Measurements from ENCODE around the gene GABRB1. TPM values are rescaled to one million over a fixed set of nuclear protein-coding genes. Genes with fewer than 3 reads are reported as not detected.

Gene GABRB1
- total RNA-seq, 1 experiment from 2014 or later, result not detected

DNA sequence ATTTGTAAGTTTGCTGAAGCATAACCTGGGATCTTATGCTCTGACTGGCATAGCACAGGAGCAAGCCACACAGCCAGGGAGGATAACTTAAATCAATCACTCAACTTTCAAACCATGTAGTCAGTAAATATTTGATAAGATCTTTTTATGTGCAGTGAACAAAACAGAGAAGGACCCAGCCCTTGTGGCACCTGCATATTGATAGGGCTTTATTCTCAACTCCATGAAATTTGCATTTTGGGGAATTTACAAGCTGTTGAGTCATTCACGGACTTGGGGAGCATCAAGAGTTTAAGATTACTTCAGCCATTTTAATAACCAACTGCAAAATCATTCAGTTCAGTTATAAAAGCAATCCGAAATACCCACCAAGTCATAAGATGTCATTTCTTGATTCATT, 309.5 kb downstream of the GABRB1 start:
- no TSS peak for BruUV-seq (replicated peaks)
- no peaks in the 10 kb centered on the region for H3K36me3 ChIP-seq (ENCODE audit: control insufficient read depth in 1 of 2, insufficient read depth in 2 of 2, low read length in 2 of 2)
- no peak for TF ChIP-seq CBX3 (IDR thresholded peaks at IDR 0.05; ENCODE audit: low read depth)
- POLR2A ChIA-PET, result no interaction called here
- H3K4me2 ChIP-seq (ENCODE audit: low read length), result no peak overlapping the region
- no peak overlapping the region for H3K9ac ChIP-seq (ENCODE audit: low read length)
- ATAC-seq, result no peak
- no peaks in the 10 kb centered on the region for H3K9me3 ChIP-seq (ENCODE audit: control insufficient read depth in 1 of 2, insufficient read depth in 1 of 2, low read depth in 1 of 2, low read length in 2 of 2)
- peaks cover 34% of the 10 kb centered on the region for H3K27me3 ChIP-seq (ENCODE audit: insufficient read depth, low read length)
- intact Hi-C loops (cut with micrococcal nuclease), result no loop called here
- no peak overlapping the region for H3K4me3 ChIP-seq (replicated peaks in 1 of 2; ENCODE audit: low read depth in 1 of 2, low read length in 2 of 2)
- H3K27ac ChIP-seq (ENCODE audit: low read depth, low read length), result no peak overlapping the region
- CTCF ChIA-PET, result no interaction called here
- no peaks in the 10 kb centered on the region for H4K20me1 ChIP-seq (ENCODE audit: insufficient read depth)
- H3K9me2 ChIP-seq (ENCODE audit: insufficient read depth), result no peaks in the 10 kb centered on the region
- no peaks in the 10 kb centered on the region for H3K79me2 ChIP-seq (ENCODE audit: insufficient read depth, low read length)
- H2AFZ ChIP-seq (ENCODE audit: low read depth, low read length, poor library complexity, severe bottlenecking), result no peak overlapping the region
- no peak for DNase-seq (ENCODE audit: low read depth, low spot score)
- RAD21 ChIA-PET (ENCODE audit: low non-redundant PET in 1 of 2, low total read pairs in 2 of 2, uncharacterized antibody in 2 of 2, unreplicated experiment in 2 of 2), result no interaction called here
- no peaks in the 10 kb centered on the region for H3K4me1 ChIP-seq (ENCODE audit: control insufficient read depth in 1 of 2, insufficient read depth in 2 of 2, low read length in 2 of 2)

DNA sequence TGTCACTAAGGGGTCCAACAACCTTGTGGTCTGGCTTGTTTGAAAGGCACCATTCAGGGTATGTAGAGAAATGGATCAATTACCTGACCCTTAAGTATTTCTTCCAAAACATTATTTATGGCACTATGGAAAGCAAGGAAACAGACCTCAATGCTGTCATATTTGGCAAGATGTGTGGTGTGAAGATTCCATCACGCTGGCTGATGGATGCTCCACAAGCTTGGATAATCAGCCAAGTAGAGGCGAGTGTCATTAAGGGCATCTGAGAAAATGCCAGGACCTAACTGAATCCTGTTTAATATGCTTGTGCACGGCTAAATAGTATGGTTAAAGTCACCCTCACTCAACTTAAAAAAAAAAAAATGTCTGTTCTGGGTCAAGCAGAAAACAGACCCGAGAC, 311.4 kb downstream of the GABRB1 start:
- Histone ChIP-seq H3K9ac (ENCODE audit: low read length) (no peak overlapping the region), H3K27ac (ENCODE audit: low read depth, low read length) (no peak overlapping the region), H3K4me3 (replicated peaks in 1 of 2; ENCODE audit: low read depth in 1 of 2, low read length in 2 of 2) (no peak overlapping the region), H3K9me2 (ENCODE audit: insufficient read depth) (no peaks in the 10 kb centered on the region), H3K4me2 (ENCODE audit: low read length) (no peak overlapping the region), H4K20me1 (ENCODE audit: insufficient read depth) (no peaks in the 10 kb centered on the region), H3K4me1 (ENCODE audit: control insufficient read depth in 1 of 2, insufficient read depth in 2 of 2, low read length in 2 of 2) (no peaks in the 10 kb centered on the region), H3K79me2 (ENCODE audit: insufficient read depth, low read length) (no peaks in the 10 kb centered on the region), H2AFZ (ENCODE audit: low read depth, low read length, poor library complexity, severe bottlenecking) (no peak overlapping the region), H3K36me3 (ENCODE audit: control insufficient read depth in 1 of 2, insufficient read depth in 2 of 2, low read length in 2 of 2) (no peaks in the 10 kb centered on the region), H3K27me3 (ENCODE audit: insufficient read depth, low read length) (peaks cover 35% of the 10 kb centered on the region), H3K9me3 (ENCODE audit: control insufficient read depth in 1 of 2, insufficient read depth in 1 of 2, low read depth in 1 of 2, low read length in 2 of 2) (no peaks in the 10 kb centered on the region)
- RAD21 ChIA-PET (ENCODE audit: low non-redundant PET in 1 of 2, low total read pairs in 2 of 2, uncharacterized antibody in 2 of 2, unreplicated experiment in 2 of 2), result no interaction called here
- DNase-seq (ENCODE audit: low read depth, low spot score), result no peak
- BruUV-seq (replicated peaks), result no TSS peak
- intact Hi-C loops (cut with micrococcal nuclease), result no loop called here
- POLR2A ChIA-PET, result no interaction called here
- CTCF ChIA-PET, result no interaction called here
- ATAC-seq, result no peak
- TF ChIP-seq CEBPB (IDR thresholded peaks at IDR 0.05; ENCODE audit: low read depth) (no peak), ZNF274 (IDR thresholded peaks at IDR 0.05; ENCODE audit: low read depth, low read length) (no peak), JUND (IDR thresholded peaks at IDR 0.05) (no peak), EZH2 (IDR thresholded peaks at IDR 0.05) (no peak), SRF (IDR thresholded peaks at IDR 0.05; ENCODE audit: low read depth) (no peak), ELF1 (IDR thresholded peaks at IDR 0.05; ENCODE audit: borderline replicate concordance, low read depth) (no peak)
- TF ChIP-seq, protein P1, sequence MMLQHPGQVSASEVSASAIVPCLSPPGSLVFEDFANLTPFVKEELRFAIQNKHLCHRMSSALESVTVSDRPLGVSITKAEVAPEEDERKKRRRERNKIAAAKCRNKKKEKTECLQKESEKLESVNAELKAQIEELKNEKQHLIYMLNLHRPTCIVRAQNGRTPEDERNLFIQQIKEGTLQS (IDR thresholded peaks at IDR 0.05), result no peak
- TF ChIP-seq, protein P2, sequence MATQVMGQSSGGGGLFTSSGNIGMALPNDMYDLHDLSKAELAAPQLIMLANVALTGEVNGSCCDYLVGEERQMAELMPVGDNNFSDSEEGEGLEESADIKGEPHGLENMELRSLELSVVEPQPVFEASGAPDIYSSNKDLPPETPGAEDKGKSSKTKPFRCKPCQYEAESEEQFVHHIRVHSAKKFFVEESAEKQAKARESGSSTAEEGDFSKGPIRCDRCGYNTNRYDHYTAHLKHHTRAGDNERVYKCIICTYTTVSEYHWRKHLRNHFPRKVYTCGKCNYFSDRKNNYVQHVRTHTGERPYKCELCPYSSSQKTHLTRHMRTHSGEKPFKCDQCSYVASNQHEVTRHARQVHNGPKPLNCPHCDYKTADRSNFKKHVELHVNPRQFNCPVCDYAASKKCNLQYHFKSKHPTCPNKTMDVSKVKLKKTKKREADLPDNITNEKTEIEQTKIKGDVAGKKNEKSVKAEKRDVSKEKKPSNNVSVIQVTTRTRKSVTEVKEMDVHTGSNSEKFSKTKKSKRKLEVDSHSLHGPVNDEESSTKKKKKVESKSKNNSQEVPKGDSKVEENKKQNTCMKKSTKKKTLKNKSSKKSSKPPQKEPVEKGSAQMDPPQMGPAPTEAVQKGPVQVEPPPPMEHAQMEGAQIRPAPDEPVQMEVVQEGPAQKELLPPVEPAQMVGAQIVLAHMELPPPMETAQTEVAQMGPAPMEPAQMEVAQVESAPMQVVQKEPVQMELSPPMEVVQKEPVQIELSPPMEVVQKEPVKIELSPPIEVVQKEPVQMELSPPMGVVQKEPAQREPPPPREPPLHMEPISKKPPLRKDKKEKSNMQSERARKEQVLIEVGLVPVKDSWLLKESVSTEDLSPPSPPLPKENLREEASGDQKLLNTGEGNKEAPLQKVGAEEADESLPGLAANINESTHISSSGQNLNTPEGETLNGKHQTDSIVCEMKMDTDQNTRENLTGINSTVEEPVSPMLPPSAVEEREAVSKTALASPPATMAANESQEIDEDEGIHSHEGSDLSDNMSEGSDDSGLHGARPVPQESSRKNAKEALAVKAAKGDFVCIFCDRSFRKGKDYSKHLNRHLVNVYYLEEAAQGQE (IDR thresholded peaks at IDR 0.05; ENCODE audit: low read depth), result no peak
- TF ChIP-seq, protein P3, sequence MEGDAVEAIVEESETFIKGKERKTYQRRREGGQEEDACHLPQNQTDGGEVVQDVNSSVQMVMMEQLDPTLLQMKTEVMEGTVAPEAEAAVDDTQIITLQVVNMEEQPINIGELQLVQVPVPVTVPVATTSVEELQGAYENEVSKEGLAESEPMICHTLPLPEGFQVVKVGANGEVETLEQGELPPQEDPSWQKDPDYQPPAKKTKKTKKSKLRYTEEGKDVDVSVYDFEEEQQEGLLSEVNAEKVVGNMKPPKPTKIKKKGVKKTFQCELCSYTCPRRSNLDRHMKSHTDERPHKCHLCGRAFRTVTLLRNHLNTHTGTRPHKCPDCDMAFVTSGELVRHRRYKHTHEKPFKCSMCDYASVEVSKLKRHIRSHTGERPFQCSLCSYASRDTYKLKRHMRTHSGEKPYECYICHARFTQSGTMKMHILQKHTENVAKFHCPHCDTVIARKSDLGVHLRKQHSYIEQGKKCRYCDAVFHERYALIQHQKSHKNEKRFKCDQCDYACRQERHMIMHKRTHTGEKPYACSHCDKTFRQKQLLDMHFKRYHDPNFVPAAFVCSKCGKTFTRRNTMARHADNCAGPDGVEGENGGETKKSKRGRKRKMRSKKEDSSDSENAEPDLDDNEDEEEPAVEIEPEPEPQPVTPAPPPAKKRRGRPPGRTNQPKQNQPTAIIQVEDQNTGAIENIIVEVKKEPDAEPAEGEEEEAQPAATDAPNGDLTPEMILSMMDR (IDR thresholded peaks at IDR 0.05 in 2 of 3, conservative IDR thresholded peaks at IDR 0.05 in 1 of 3; ENCODE audit: borderline replicate concordance in 1 of 3, insufficient read depth in 1 of 3, low read depth in 2 of 3, low read length in 2 of 3), result no peak

Data from HCT116 (cell line).